OCI-LY7 (cell line): ENCODE results near the gene LPIN3. TPM values are rescaled to one million over a fixed set of nuclear protein-coding genes. Genes with fewer than 3 reads are reported as not detected.

Experiments
- BruUV-seq: library from RNA; stranded (reverse); fragments of 400-500 nt; replicated peaks from 2 replicates; lab custom pipeline; 2021; lab: Mats Ljungman, UMichigan
- CTCF ChIA-PET: fragments of 300-600 bp; sonication (Branson Sonifier 250); formaldehyde crosslinking; loops from one replicate; lab custom pipeline; 2022; ENCODE audit warnings: antibody characterized with exemption; ENCODE audit not compliant: unreplicated experiment; lab: Charles Lee
- POLR2A ChIA-PET: fragments of 300-600 bp; sonication (Branson Sonifier 250); formaldehyde crosslinking; loops from one replicate; lab custom pipeline; 2022; ENCODE audit warnings: antibody characterized with exemption; lab: Charles Lee
- DNase-seq: peaks from one replicate; pipeline ENCODE4 v3.0.0-alpha.2; 2015; ENCODE audit warnings: low spot score
- H2AFZ ChIP-seq: fragments of 200-600 bp; sonication (generic), shearing (Covaris generic); 2 replicates; pipeline ENCODE4 v1.6.1; 2014; ENCODE audit warnings: mild to moderate bottlenecking, antibody characterized with exemption, low read length, moderate library complexity
- H3K27ac ChIP-seq: fragments of 200-600 bp; sonication (generic); 2 replicates; pipeline ENCODE4 v1.5.1; 2014; ENCODE audit warnings: mixed run types, low read depth, mild to moderate bottlenecking, moderate library complexity, low read length, inconsistent platforms; ENCODE audit not compliant: poor library complexity, severe bottlenecking
- H3K36me3 ChIP-seq: fragments of 200-600 bp; sonication (generic); 2 replicates; pipeline ENCODE4 v1.6.1; 2014; ENCODE audit warnings: mild to moderate bottlenecking, antibody characterized with exemption, low read length, moderate library complexity, mixed read lengths; ENCODE audit not compliant: insufficient read depth
- H3K4me1 ChIP-seq: fragments of 200-600 bp; sonication (generic); 2 replicates; pipeline ENCODE4 v1.5.1; 2014; ENCODE audit warnings: mild to moderate bottlenecking, low read length; ENCODE audit not compliant: insufficient read depth, poor library complexity, severe bottlenecking
- H3K4me2 ChIP-seq: fragments of 200-600 bp; sonication (generic); 2 replicates; pipeline ENCODE4 v1.6.1; 2014; ENCODE audit warnings: mild to moderate bottlenecking, low read length
- H3K4me3 ChIP-seq: fragments of 200-600 bp; sonication (generic); 2 replicates; pipeline ENCODE4 v1.5.1; 2014; ENCODE audit warnings: mild to moderate bottlenecking, low read depth, low read length; ENCODE audit not compliant: poor library complexity, severe bottlenecking
- H3K79me2 ChIP-seq: fragments of 200-600 bp; sonication (generic); 2 replicates; pipeline ENCODE4 v1.6.1; 2016; ENCODE audit warnings: low read depth, mild to moderate bottlenecking, low read length, moderate library complexity, mixed read lengths; ENCODE audit not compliant: insufficient read depth
- H3K9me2 ChIP-seq: fragments of 200-600 bp; sonication (generic); 2 replicates; pipeline ENCODE4 v1.6.1; 2016; ENCODE audit warnings: mild to moderate bottlenecking, low read length, mixed read lengths; ENCODE audit not compliant: insufficient read depth
- H3K9me3 ChIP-seq: fragments of 200-600 bp; sonication (generic); 2 replicates; pipeline ENCODE4 v1.6.1; 2014; ENCODE audit warnings: mild to moderate bottlenecking, mixed run types, low read length, mixed read lengths
- H4K20me1 ChIP-seq: fragments of 200-600 bp; sonication (generic); 2 replicates; pipeline ENCODE4 v1.6.1; 2014; ENCODE audit warnings: mild to moderate bottlenecking, antibody characterized with exemption, low read length, moderate library complexity, mixed read lengths; ENCODE audit not compliant: insufficient read depth
- EZH2phosphoT487 ChIP-seq: fragments of 200-600 bp; sonication (generic); IDR thresholded peaks from 2 replicates; pipeline ENCODE4 v1.6.1; 2018; ENCODE audit warnings: low read depth, borderline replicate concordance, mild to moderate bottlenecking, mixed run types, antibody characterized with exemption, low read length, moderate library complexity, mixed read lengths
- intact Hi-C: fragments of 100-400 bp; cut with micrococcal nuclease; formaldehyde crosslinking; loops from one replicate; pipeline ENCODE4 v1.10.0; 2022; ENCODE audit not compliant: unreplicated experiment
- total RNA-seq, 2 experiments: library from RNA; depleted of rRNA in 1 of 2; stranded (reverse); fragments of >200 nt in 1 of 2; shearing (Covaris generic) in 1 of 2; gene quantifications; 2 replicates each; pipeline ENCODE4 v1.2.3, GENCODE V29; 2014 to 2022
- TF ChIP-seq, protein P1 (sequence below): fragments of 200-600 bp; sonication (generic); conservative IDR thresholded peaks from 2 replicates; pipeline ENCODE4 v1.5.1; 2014; ENCODE audit warnings: mild to moderate bottlenecking, antibody characterized with exemption, low read length, moderate library complexity, mixed read lengths

The LPIN3 gene
- total RNA-seq, 2 experiments from 2014 or later = 0.19 to 2.1 TPM

DNA sequence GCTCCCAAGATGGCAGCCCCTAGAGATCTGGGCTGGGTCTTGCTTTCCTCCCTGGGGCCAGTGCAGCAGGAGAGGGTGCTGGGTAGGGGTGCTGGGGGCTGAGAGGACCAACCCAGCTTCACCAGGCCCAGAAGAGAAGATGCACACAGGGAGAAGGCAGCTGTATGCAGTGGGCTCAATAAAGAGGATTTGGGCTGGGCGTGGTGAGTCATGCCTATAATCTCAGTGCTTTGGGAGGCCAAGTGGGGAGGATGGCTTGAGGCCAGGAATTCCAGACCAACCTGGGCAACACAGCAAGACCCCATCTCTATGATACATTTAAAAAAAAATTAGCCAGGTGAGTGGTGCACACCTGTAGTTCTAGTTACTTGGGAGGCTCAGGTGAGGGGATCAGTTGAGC is 51.7 kb downstream of the LPIN3 start:
- no peak overlapping the region for H3K27ac ChIP-seq
- POLR2A ChIA-PET = no interaction called here
- CTCF ChIA-PET = no interaction called here

DNA sequence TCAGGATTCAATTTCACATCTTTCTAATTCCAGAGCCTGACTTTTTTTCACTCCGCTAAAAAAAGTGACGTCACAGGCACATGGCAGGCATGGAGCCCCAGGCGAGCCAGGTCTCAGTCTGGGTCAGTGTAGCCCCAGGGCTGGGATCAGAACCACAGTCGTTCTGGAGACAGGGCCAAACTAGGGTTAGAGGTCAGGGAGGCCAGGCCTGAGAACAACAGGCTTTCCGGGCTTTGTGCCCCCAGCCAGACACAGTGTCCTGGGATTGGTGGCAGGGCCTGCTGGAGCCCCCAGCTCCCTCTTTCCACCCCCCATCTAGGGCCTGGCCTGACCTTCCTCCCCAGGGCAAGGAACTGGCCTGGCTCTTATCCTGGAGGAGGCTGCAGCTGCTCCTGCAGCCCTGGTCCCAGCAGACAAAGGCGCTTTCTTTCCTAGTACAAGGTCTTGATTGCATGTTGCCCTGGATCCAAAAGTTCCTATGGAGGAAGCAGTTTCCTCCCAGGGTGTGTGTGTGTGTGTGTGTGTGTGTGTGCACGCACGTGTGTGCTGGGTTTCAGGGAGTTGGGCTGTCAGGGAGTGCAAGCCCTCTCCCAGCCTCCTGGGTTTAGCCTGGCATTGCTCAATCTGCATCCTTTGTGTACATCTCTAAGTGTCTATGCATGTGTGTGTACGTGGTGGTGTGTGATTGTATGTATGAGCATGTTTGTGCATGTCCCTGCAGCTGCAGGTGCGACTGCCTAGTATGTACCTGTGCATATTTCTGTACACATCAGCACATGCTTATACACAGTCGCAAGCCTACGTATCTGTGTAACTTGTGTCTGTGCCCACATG is 52.5 kb downstream of the LPIN3 start:
- BruUV-seq = no TSS peak
- no peaks in the 10 kb centered on the region for H3K9me3 ChIP-seq
- no peaks in the 10 kb centered on the region for H3K36me3 ChIP-seq
- no peak overlapping the region for H2AFZ ChIP-seq
- no peak overlapping the region for H3K27ac ChIP-seq
- no peaks in the 10 kb centered on the region for H3K4me1 ChIP-seq
- no peak for DNase-seq
- no peak overlapping the region for H3K4me2 ChIP-seq
- CTCF ChIA-PET = no interaction called here
- no peaks in the 10 kb centered on the region for H3K9me2 ChIP-seq
- no peaks in the 10 kb centered on the region for H4K20me1 ChIP-seq
- no peaks in the 10 kb centered on the region for H3K79me2 ChIP-seq
- intact Hi-C loops = no loop called here
- no peak for TF ChIP-seq EZH2phosphoT487
- TF ChIP-seq, protein P1, sequence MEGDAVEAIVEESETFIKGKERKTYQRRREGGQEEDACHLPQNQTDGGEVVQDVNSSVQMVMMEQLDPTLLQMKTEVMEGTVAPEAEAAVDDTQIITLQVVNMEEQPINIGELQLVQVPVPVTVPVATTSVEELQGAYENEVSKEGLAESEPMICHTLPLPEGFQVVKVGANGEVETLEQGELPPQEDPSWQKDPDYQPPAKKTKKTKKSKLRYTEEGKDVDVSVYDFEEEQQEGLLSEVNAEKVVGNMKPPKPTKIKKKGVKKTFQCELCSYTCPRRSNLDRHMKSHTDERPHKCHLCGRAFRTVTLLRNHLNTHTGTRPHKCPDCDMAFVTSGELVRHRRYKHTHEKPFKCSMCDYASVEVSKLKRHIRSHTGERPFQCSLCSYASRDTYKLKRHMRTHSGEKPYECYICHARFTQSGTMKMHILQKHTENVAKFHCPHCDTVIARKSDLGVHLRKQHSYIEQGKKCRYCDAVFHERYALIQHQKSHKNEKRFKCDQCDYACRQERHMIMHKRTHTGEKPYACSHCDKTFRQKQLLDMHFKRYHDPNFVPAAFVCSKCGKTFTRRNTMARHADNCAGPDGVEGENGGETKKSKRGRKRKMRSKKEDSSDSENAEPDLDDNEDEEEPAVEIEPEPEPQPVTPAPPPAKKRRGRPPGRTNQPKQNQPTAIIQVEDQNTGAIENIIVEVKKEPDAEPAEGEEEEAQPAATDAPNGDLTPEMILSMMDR = no peak
- POLR2A ChIA-PET = no interaction called here
- H3K4me3 ChIP-seq = no peak overlapping the region

More for the DNA sequence above, 51.7 kb downstream of the LPIN3 start:
- Histone ChIP-seq H3K4me1 (no peaks in the 10 kb centered on the region), H2AFZ (no peak overlapping the region), H3K4me3 (no peak overlapping the region), H3K36me3 (no peaks in the 10 kb centered on the region), H3K9me2 (no peaks in the 10 kb centered on the region), H3K79me2 (no peaks in the 10 kb centered on the region), H3K9me3 (no peaks in the 10 kb centered on the region), H4K20me1 (no peaks in the 10 kb centered on the region), H3K4me2 (no peak overlapping the region)
- DNase-seq = no peak
- intact Hi-C loops = no loop called here
- TF ChIP-seq EZH2phosphoT487 = no peak
- TF ChIP-seq, protein P1 = no peak
- no TSS peak for BruUV-seq

- POLR2A ChIA-PET = no interaction called here
- no TSS peak for BruUV-seq
These were observed 53.1 kb downstream of the LPIN3 start for GRCh38 chr20:41393705-41394066.

More at GRCh38 chr20:41393705-41394066, 53.1 kb downstream of the LPIN3 start:
- no peaks in the 10 kb centered on the region for H3K79me2 ChIP-seq
- H4K20me1 ChIP-seq = no peaks in the 10 kb centered on the region
- intact Hi-C loops = no loop called here
- H3K4me3 ChIP-seq = no peak overlapping the region
- no peaks in the 10 kb centered on the region for H3K4me1 ChIP-seq
- no peak overlapping the region for H2AFZ ChIP-seq
- no peaks in the 10 kb centered on the region for H3K9me3 ChIP-seq
- no peaks in the 10 kb centered on the region for H3K36me3 ChIP-seq
- H3K27ac ChIP-seq = no peak overlapping the region
- DNase-seq = no peak
- TF ChIP-seq, protein P1 = no peak
- no peak for TF ChIP-seq EZH2phosphoT487
- CTCF ChIA-PET = no interaction called here
- no peaks in the 10 kb centered on the region for H3K9me2 ChIP-seq
- no peak overlapping the region for H3K4me2 ChIP-seq
